ENCODE results near the gene MYLIP. TPM values are rescaled to one million over a fixed set of nuclear protein-coding genes. Genes with fewer than 3 reads are reported as not detected.
"Not testable (repeated sequence)": the region's sequence is repeated elsewhere in the genome, so short reads cannot be mapped to it uniquely, and the experiment has no call there.

MYLIP gene
- polyA plus RNA-seq, 1 donor from 2014 or later, result 117 TPM

DNA sequence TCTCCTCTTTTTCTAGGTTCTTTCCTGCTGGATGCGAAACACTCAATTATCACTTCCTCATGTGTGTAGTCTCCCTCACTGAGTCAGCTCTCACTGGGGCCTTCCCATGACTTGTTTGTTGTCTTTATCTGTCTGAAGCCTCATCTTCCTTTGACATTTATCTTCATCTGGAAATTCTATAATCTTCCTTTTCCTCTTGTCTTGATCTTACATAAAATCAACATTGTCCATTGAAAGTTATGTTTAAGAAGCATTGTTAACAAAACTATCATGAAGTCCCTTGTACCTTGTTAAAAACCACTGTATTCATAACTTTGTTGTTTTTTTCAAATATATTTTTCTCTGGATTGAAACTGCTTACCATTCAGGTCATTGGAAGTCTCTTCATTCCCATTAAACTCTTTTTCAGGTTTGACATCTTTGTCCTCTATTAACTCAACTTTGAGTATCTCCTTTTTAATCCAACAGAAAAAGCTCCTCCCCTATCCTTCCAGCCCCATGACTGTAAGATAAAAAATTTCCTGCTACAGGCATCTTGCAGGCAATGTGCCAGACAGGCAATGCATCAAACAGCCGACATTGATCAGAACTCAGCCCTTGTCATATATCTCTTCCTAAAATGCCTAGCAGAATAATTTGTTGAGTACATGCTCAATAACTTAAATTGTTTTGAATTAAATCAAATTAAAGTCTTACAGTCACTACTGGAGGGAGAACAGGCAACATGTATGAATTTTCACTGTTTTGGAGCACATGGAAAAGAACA lies 34.8 kb downstream of the MYLIP start:
- Mint-ChIP-seq H3K4me1 (peaks cover 0 to 7% (median 3%) of the 10 kb centered on the region in 3 donors), H3K27ac (no peak overlapping the region), H3K4me3 (no peak overlapping the region), H3K27me3 (peaks cover 16% of the 10 kb centered on the region), H3K36me3 (peaks cover 2% of the 10 kb centered on the region), H3K9me3 (no peaks in the 10 kb centered on the region)

DNA sequence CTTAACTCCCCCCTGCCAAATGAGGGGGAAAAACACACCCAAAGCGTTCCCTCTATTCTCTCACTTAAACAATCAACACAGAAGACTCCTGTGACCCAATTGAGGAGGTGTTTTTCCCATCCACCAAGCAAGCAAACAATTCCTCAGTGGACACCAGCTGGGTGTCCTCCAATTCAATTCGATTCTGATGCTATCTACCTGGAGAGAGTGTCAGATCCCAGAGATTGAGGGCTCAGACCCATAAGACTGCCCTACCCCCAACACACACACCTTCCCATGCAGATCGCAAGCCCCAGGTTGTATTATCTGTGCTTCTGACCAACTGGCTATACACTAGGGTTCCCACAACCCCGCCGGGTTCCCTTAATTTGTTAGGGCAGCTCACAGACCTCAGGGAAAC lies 36.8 kb downstream of the MYLIP start:
- peaks cover 19% of the 10 kb centered on the region for H3K27me3 Mint-ChIP-seq
- peaks cover 3% of the 10 kb centered on the region for H3K36me3 Mint-ChIP-seq

DNA sequence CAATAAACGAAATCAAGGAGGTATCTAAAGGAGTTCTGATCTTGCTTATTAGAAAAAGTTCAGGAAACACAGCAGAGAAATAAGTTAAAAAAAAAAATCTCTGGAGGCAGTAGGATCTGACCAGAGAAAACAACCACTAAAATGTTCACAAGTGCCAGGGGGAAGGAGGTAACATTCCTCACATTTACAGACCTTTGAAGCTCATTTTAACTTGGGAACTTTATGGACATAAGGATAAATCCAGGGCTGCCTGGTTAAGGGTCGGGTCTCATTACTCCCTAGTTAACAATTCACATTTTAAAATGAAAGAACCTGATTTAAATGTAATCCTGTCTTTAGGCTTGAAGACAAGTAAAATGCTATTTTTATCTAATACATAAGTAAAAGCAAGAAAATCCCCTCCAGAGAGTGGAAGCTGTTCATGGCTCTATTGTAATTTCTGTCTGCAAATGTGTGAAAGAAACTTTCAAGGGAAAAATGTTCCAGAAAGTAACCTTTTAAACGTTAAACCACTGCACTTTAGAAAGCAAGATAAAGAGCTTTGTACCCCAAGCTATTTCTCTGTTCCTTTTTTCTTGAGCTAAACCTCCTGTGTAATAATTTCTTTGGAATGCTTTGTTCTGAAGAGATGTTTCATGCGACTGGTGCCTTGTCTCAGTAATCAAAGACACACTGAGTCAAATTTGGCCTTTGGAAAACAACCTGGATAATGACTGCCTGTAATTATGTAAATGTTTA lies 38.2 kb downstream of the MYLIP start:
- H3K27ac Mint-ChIP-seq, result no peak overlapping the region
- H3K4me1 Mint-ChIP-seq, result peaks cover 0 to 10% (median 3%) of the 10 kb centered on the region in 3 donors
- peaks cover 2% of the 10 kb centered on the region for H3K36me3 Mint-ChIP-seq
- H3K27me3 Mint-ChIP-seq, result peaks cover 20% of the 10 kb centered on the region
- H3K9me3 Mint-ChIP-seq, result no peaks in the 10 kb centered on the region
- no peak overlapping the region for H3K4me3 Mint-ChIP-seq

More for the DNA sequence above, 36.8 kb downstream of the MYLIP start:
- Mint-ChIP-seq H3K9me3 (no peaks in the 10 kb centered on the region), H3K4me3 (no peak overlapping the region), H3K4me1 (peaks cover 0 to 10% (median 4%) of the 10 kb centered on the region in 3 donors), H3K27ac (no peak overlapping the region)

DNA sequence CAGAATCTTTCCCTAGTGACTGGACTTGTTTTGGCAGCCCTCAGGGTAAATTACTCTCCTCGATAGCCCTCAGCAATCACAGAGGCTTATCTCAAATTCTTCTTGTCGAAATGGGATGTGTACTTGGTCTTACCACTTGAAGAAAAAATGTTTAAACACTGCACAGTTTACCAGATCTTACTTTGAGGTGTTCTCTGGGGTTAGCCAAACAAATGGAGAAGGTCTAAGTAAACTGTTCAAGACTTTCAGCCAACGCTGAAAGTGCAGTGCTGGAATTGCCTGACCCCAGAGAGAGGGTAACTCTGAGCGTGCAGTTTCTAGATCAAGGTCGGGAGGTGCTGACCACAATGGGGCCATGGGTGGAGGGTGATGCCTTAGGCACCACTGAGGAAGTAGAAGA lies 39.2 kb downstream of the MYLIP start:
- Mint-ChIP-seq H3K4me1 (peaks cover 0 to 10% (median 2%) of the 10 kb centered on the region in 3 donors), H3K9me3 (no peaks in the 10 kb centered on the region), H3K27ac (no peak overlapping the region), H3K4me3 (no peak overlapping the region), H3K27me3 (peaks cover 20% of the 10 kb centered on the region), H3K36me3 (peaks cover 2% of the 10 kb centered on the region)

DNA sequence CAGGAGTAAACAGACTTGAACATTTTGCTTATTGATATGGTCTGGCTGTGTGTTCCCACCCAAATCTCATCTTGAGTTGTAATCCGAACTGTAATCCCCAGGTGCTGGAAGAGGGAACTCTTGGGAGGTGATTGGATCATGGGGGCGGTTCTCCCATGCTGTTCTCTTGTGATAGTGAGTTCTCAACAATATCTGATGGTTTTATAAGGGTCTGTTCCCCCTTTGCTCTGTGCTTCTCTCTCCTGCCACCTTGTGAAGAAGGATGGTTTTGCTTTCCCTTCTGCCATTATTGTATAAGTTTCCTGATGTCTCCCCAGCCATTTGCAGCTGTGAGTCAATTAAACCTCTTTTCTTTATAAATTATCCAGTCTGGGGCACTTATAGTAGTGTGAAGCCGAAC lies 40.0 kb downstream of the MYLIP start:
- H3K4me1 Mint-ChIP-seq, result peaks cover 0 to 4% (median 2%) of the 10 kb centered on the region in 3 donors
- peaks cover 20% of the 10 kb centered on the region for H3K27me3 Mint-ChIP-seq
- peaks cover 2% of the 10 kb centered on the region for H3K36me3 Mint-ChIP-seq
- H3K27ac Mint-ChIP-seq, result peak overlapping the region in 2 of 3 donors; percentile 9 to 28
- no peaks in the 10 kb centered on the region for H3K9me3 Mint-ChIP-seq
- H3K4me3 Mint-ChIP-seq, result no peak overlapping the region

DNA sequence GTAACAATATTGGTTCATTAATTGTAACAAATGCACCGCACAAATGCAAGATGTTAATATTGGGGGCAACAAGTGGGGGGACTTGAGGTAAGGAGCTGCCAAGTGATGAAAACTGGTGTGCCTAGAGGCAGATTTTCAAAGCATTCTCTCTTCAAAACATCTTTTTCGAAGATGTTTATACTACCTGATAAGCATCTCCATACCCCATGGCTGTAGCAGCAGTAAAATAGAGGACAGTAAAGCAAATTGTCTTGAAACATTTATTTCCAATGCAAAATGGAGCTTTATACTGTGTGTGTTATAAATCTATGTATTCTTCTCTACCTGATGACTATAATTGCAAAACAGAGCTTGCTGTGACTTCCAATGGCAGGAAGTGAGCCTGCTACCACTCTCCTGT lies 42.5 kb downstream of the MYLIP start:
- no peaks in the 10 kb centered on the region for H3K9me3 Mint-ChIP-seq
- H3K36me3 Mint-ChIP-seq, result peaks cover 2% of the 10 kb centered on the region
- no peak overlapping the region for H3K4me3 Mint-ChIP-seq
- H3K27me3 Mint-ChIP-seq, result peaks cover 13% of the 10 kb centered on the region
- peaks cover 0 to 4% (median 2%) of the 10 kb centered on the region in 3 donors for H3K4me1 Mint-ChIP-seq
- no peak overlapping the region for H3K27ac Mint-ChIP-seq

DNA sequence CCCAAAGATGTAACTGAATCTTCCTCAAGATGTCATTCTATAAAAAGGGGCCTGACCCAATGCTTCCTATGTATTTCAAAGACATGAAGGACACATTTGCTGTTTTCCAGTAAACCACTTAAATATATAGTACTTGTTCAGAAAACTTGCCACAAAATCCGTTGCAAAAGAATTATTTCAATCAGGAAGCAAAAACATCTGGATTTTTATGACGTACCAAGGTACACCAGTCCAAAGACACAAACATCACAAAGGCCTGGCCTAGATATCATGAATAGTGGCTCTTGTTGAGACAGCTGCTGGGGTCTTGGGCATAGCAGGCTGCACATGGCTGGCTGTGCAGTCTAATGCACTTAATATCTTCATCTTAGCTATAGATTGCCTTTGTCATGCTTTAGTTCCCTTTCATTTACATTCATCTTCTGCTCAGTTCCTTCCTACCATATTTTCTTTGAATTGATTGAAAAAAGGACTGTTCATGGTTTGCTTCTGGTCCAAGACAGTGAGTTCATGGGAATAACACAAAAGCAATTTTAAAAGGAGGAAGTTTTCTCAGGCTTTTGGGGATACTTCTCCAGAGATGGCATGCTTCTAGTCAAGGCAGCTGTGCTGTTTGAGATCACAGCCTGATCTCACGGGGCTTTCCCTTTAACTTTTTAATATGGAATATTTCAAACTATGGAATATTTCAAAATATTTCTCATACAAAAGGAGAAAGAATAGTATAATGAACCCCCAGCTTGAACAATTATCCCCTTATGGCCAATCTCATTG lies 44.5 kb downstream of the MYLIP start:
- Mint-ChIP-seq H3K4me1 (peaks cover 0 to 4% (median 2%) of the 10 kb centered on the region in 3 donors), H3K9me3 (no peaks in the 10 kb centered on the region), H3K27ac (no peak overlapping the region)

DNA sequence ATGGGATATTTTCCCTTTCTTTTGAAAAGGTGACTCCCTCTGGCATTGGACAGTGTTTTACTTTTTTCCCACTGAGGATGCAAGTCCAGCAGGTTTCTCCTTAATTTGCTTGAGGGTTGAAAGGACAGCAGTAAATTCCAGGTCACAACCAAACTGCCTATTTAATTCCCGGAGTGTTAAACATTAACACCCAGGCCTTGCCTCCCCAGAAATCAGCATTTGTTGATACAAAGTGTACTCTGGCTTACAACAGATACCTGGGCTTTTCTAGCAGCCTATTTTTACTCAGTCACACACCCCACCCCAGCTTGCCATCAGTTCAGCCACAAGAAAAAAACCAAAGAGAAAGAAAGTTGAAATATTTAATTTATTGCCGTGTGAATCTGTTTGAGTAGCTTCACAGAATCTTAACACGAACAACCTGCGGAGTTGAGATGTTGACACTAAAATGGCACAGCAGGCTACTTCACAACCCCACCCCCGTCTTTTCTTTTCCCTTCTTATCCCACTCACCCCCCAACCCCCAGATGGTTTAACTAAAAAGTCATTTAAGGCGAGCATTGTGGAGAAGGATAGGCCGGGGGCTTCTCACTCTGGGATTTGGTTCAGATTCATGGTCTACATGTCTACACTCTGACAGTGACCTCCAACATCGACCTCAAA lies 45.7 kb downstream of the MYLIP start:
- H3K4me1 Mint-ChIP-seq, result no peaks in the 10 kb centered on the region
- no peak overlapping the region for H3K27ac Mint-ChIP-seq
- no peaks in the 10 kb centered on the region for H3K9me3 Mint-ChIP-seq
- no peak overlapping the region for H3K4me3 Mint-ChIP-seq
- peaks cover 2% of the 10 kb centered on the region for H3K36me3 Mint-ChIP-seq
- H3K27me3 Mint-ChIP-seq, result peaks cover 2% of the 10 kb centered on the region

More for the DNA sequence above, 44.5 kb downstream of the MYLIP start:
- Mint-ChIP-seq H3K4me3 (no peak overlapping the region), H3K36me3 (peaks cover 2% of the 10 kb centered on the region), H3K27me3 (peaks cover 7% of the 10 kb centered on the region)

DNA sequence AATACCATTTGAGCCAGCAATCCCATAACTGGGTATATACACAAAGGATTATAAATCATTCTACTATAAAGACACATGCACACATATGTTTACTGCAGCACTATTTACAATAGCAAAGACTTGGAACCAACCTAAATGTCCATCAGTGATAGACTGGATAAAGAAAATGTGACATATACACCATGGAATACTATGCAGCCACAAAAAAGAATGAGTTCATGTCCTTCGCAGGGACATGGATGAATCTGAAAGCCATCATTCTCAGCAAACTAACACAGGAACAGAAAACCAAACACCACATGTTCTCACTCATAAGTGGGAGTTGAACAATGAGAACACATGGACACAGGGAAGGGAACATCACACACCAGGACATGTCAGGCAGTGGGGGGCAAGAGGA lies 47.7 kb downstream of the MYLIP start:
- H3K27ac Mint-ChIP-seq, H3K36me3 Mint-ChIP-seq: not testable (repeated sequence)

DNA sequence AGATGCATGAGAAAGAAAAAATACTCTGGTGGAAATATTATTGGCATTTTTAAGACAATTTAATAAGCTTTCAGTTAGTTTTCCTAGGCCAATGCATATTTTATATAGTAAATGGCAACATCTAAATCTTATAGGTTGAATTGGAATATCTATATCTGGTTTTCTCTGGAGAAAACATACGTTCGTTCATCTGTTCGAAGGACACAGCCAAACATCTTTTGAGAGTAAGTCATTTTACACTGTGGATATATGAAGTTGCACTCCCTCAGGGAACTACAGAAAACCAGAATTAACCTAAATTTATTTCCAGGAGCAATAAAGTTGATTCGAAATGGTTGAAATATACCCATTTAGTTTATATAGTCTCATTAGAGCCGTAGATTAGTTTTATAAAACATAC lies 49.0 kb downstream of the MYLIP start:
- Mint-ChIP-seq H3K36me3 (no peaks in the 10 kb centered on the region), H3K27me3 (no peaks in the 10 kb centered on the region), H3K9me3 (peaks cover 0 to 3% (median 0%) of the 10 kb centered on the region in 3 donors), H3K4me3 (no peak overlapping the region), H3K4me1 (peaks cover 5 to 9% (median 9%) of the 10 kb centered on the region in 3 donors), H3K27ac (no peak overlapping the region)

More for the DNA sequence above, 47.7 kb downstream of the MYLIP start:
- not testable (repeated sequence) for H3K9me3 Mint-ChIP-seq, H3K27me3 Mint-ChIP-seq, H3K4me1 Mint-ChIP-seq
- peak overlapping the region in 1 of 4 donors; percentile 55 for H3K4me3 Mint-ChIP-seq

DNA sequence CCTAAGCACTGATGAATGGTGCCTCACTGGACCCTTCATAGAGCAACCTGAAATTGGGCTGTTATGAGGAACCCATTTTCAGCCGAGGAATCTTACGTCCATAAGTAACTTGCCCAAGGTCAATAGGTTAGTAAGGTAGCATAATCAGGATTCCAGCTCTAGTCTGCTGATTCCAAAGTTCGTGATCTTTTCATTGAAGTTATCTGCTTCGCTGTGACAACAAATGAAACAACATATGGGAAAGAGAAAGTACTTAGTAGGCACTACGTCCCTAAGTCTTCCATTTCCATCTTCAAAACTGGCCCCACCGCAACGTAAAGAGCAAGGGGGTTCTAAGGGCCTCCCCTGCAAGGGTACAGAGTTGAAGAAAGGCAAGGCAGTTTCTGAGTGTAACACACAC lies 49.5 kb downstream of the MYLIP start:
- peak overlapping the region in 1 of 4 donors; percentile 44 for H3K4me3 Mint-ChIP-seq
- H3K27ac Mint-ChIP-seq, result no peak overlapping the region
- peaks cover 10 to 14% (median 13%) of the 10 kb centered on the region in 3 donors for H3K4me1 Mint-ChIP-seq
- H3K36me3 Mint-ChIP-seq, result no peaks in the 10 kb centered on the region
- H3K27me3 Mint-ChIP-seq, result no peaks in the 10 kb centered on the region
- H3K9me3 Mint-ChIP-seq, result peaks cover 0 to 3% (median 0%) of the 10 kb centered on the region in 3 donors

DNA sequence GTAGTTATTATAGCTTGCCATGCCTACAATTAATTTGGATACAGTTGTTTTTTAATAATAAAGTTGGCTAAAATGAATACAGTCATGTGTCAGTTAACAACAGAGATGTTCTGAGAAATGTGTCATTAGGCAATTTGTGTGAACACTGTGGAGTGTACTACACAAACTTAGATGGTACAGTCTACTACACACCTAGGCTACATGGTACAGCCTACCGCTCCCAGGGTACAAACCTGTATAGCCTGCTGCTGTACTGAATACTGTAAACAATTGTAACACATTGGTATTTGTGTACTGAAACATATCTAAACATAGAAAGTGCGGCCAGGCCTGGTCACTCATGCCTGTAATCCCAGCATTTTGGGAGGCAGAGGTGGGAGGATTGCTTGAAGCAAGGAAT lies 50.2 kb downstream of the MYLIP start:
- H3K27ac Mint-ChIP-seq, result peak overlapping the region in 1 of 3 donors; percentile 51
- H3K4me3 Mint-ChIP-seq, result no peak overlapping the region
- peaks cover 10 to 15% (median 14%) of the 10 kb centered on the region in 3 donors for H3K4me1 Mint-ChIP-seq
- peaks cover 0 to 3% (median 0%) of the 10 kb centered on the region in 3 donors for H3K9me3 Mint-ChIP-seq
- no peaks in the 10 kb centered on the region for H3K36me3 Mint-ChIP-seq
- no peaks in the 10 kb centered on the region for H3K27me3 Mint-ChIP-seq

DNA sequence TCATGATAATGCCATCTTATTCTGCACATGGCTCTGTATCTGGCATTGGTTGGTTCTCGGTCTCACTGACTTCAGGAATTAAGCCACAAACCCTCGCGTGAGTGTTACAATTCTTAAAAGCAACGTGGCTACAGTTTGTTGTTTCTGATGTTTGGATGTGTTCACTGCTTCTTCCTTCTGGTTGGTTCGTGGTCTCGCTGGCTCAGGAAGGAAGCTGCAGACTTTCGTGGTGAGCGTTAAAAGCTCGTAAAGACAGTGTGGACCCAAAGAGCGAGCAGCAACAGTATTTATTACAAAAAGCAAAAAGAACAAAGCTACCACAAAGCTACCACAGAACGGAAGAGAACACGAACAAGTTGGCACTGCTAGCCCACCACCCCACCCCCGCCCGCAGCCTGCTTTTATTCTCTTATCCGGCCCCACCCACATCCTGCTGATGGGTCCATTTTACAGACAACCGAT lies 51.1 kb downstream of the MYLIP start:
- H3K36me3 Mint-ChIP-seq, result no peaks in the 10 kb centered on the region
- H3K4me3 Mint-ChIP-seq, result peak overlapping the region; percentile 6 to 75 (median 38)
- H3K9me3 Mint-ChIP-seq, result peaks cover 0 to 3% (median 0%) of the 10 kb centered on the region in 3 donors
- peaks cover 10 to 17% (median 14%) of the 10 kb centered on the region in 3 donors for H3K4me1 Mint-ChIP-seq
- no peaks in the 10 kb centered on the region for H3K27me3 Mint-ChIP-seq
- no peak overlapping the region for H3K27ac Mint-ChIP-seq

DNA sequence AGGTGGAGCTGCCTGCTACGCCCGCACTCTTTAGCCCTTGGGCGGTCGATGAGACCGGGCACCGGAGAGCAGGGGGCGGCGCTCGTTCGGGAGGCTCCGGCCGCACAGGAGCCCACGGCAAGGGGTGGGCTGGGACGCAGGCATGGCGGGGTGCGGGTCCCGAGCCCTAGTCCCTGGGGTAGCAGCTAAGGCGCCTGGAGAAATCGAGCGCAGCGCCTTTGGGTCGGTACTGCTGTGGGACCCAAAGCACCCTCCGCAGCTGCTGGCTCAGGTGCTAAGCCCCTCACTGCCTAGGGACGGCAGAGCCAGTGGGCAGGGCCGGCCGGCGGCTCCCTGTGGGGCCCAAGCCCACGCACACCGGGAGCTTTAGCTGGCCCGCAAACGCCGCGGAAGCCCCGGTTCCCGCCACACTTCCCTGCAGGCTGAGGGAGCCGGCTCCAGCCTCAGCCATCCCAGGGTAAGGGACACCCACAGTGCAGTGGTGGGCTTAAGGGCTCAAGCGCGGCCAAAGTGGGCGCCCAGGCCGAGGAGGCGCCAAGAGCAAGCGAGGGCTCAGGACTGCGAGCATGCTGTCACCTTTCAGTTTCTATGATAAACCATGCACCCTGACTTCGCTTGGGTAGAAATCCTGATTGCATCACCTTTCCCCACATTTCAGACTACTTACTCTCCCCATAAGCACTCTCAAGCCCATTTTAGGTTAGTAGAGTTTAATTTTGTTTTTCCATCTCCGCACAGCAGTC lies 52.0 kb downstream of the MYLIP start:
- H3K9me3 Mint-ChIP-seq, result peaks cover 0 to 3% (median 0%) of the 10 kb centered on the region in 3 donors
- peaks cover 10 to 17% (median 14%) of the 10 kb centered on the region in 3 donors for H3K4me1 Mint-ChIP-seq
- no peak overlapping the region for H3K27ac Mint-ChIP-seq
- H3K36me3 Mint-ChIP-seq, result no peaks in the 10 kb centered on the region
- H3K4me3 Mint-ChIP-seq, result peak overlapping the region in 1 of 4 donors; percentile 6
- no peaks in the 10 kb centered on the region for H3K27me3 Mint-ChIP-seq

Data from IgD-negative memory B cell (primary cell).